GM19023 (cell line): ENCODE results near the gene VGLL4.
"Not testable (repeated sequence)": the region's sequence is repeated elsewhere in the genome, so short reads cannot be mapped to it uniquely, and the experiment has no call there.

Experiments
- ATAC-seq: cut with Tn5 transposase; IDR thresholded peaks from one replicate; pipeline ENCODE4 v1.9.1; 2021; ENCODE audit warnings: mild to moderate bottlenecking, moderate library complexity; ENCODE audit not compliant: unreplicated experiment

Gene VGLL4

GRCh38 chr3:11589706-11590105, 54.0 kb downstream of the VGLL4 start:
- ATAC-seq, result no peak

GRCh38 chr3:11588755-11589154, 55.0 kb downstream of the VGLL4 start:
- ATAC-seq, result no peak

GRCh38 chr3:11588338-11588737, 55.4 kb downstream of the VGLL4 start:
- no peak for ATAC-seq

GRCh38 chr3:11587766-11588165, 55.9 kb downstream of the VGLL4 start:
- no peak for ATAC-seq

GRCh38 chr3:11584570-11584969, 59.1 kb downstream of the VGLL4 start:
- ATAC-seq, result no peak

- no peak for ATAC-seq
Measured at GRCh38 chr3:11583638-11584046, 60.1 kb downstream of the VGLL4 start.

GRCh38 chr3:11583235-11583634, 60.5 kb downstream of the VGLL4 start:
- ATAC-seq, result no peak

GRCh38 chr3:11582191-11582968, 61.3 kb downstream of the VGLL4 start:
- no peak for ATAC-seq

GRCh38 chr3:11581237-11582190, 62.2 kb downstream of the VGLL4 start:
- ATAC-seq, result no peak

- no peak for ATAC-seq
Measured at GRCh38 chr3:11580645-11581044, 63.1 kb downstream of the VGLL4 start.

- ATAC-seq, result no peak
Measured at GRCh38 chr3:11578169-11578568, 65.5 kb downstream of the VGLL4 start.

GRCh38 chr3:11576453-11576852, 67.3 kb downstream of the VGLL4 start:
- ATAC-seq, result no peak

- no peak for ATAC-seq
Measured at GRCh38 chr3:11575677-11576076, 68.0 kb downstream of the VGLL4 start.

- no peak for ATAC-seq
Measured at GRCh38 chr3:11574981-11575669, 68.6 kb downstream of the VGLL4 start.

GRCh38 chr3:11572660-11573059, 71.1 kb downstream of the VGLL4 start:
- not testable (repeated sequence) for ATAC-seq

- ATAC-seq, result no peak
Measured at GRCh38 chr3:11570789-11571495, 72.8 kb downstream of the VGLL4 start.

GRCh38 chr3:11570251-11570650, 73.5 kb downstream of the VGLL4 start:
- no peak for ATAC-seq

GRCh38 chr3:11569156-11569741, 74.5 kb downstream of the VGLL4 start:
- no peak for ATAC-seq

GRCh38 chr3:11568503-11569155, 75.1 kb downstream of the VGLL4 start:
- no peak for ATAC-seq
